A549 (cell line): Measurements from ENCODE around the gene HSD17B3. TPM values are rescaled to one million over a fixed set of nuclear protein-coding genes. Genes with fewer than 3 reads are reported as not detected.

Source experiments
- ATAC-seq, 2 experiments: fragments of 200-7000 bp in 1 of 2; fragments of >200 bp in 1 of 2; cut with Nextera tagmentation in 1 of 2; cut with Tn5 transposase in 1 of 2; 3 replicates each; pipeline versions ENCODE4 v1.8.0 to v1.9.1; 2018 to 2020; ENCODE audit warnings: mild to moderate bottlenecking in 1 of 2, moderate library complexity in 1 of 2
- CTCF ChIA-PET: fragments of 300-600 bp; sonication (Branson Sonifier 250); formaldehyde crosslinking; extraction: SDS; loops from one replicate; lab custom pipeline; 2021; ENCODE audit warnings: antibody characterized with exemption, inconsistent platforms; lab: Yijun Ruan, JAX
- POLR2A ChIA-PET: fragments of 350-600 bp; formaldehyde crosslinking; extraction: SDS; loops from one replicate; lab custom pipeline; 2021; ENCODE audit warnings: antibody characterized with exemption, inconsistent platforms; lab: Yijun Ruan, JAX
- DNase-seq, 2 experiments: peaks; one replicate each; pipeline versions ENCODE4 v3.0.0 to v3.0.0-alpha.2; 2011 to 2016; ENCODE audit warnings: low read depth in 1 of 2, low spot score in 1 of 2
- FAIRE-seq: peaks from 2 replicates; lab custom pipeline; 2011; peaks lifted over from hg19 to GRCh38; lab: Jason Lieb, UNC
- H3K27ac ChIP-seq, 2 experiments: fragments of >200 bp; sonication (Bioruptor Twin); formaldehyde crosslinking; 3 replicates each; pipeline ENCODE4 v1.5.1; 2016 to 2017
- H3K4me1 ChIP-seq: fragments of >200 bp; sonication (Bioruptor Twin); formaldehyde crosslinking; 3 replicates; pipeline ENCODE4 v1.6.1; 2016
- H3K4me2 ChIP-seq: fragments of >200 bp; sonication (Bioruptor Twin); formaldehyde crosslinking; 3 replicates; pipeline ENCODE4 v1.6.1; 2016
- H3K4me3 ChIP-seq: fragments of >200 bp; sonication (Bioruptor Twin); formaldehyde crosslinking; 3 replicates; pipeline ENCODE4 v1.5.1; 2016
- H3K9me3 ChIP-seq: fragments of >200 bp; sonication (Bioruptor Twin); formaldehyde crosslinking; 3 replicates; pipeline ENCODE4 v1.6.1; 2016
- CHD2 ChIP-seq: fragments of 150-350 bp; IDR thresholded peaks from 2 replicates; pipeline ENCODE4 v1.6.1; 2014; ENCODE audit warnings: low read length; ENCODE audit not compliant: partially characterized antibody
- ESRRA ChIP-seq: fragments of 150-350 bp; IDR thresholded peaks from 2 replicates; pipeline ENCODE4 v1.6.1; 2014; ENCODE audit warnings: mild to moderate bottlenecking, low read length, borderline replicate concordance
- HOXB5 ChIP-seq: fragments of 250-450 bp; sonication (Bioruptor Pico); IDR thresholded peaks from 2 replicates; pipeline ENCODE4 v1.5.0; 2020; ENCODE audit warnings: mild to moderate bottlenecking, moderate library complexity
- JUN ChIP-seq, 2 experiments: fragments of >200 bp; sonication (Bioruptor Twin); formaldehyde crosslinking; IDR thresholded peaks; 2 replicates in 1 of 2; 3 replicates in 1 of 2; pipeline ENCODE4 v1.6.1; 2016 to 2017
- MAX ChIP-seq: IDR thresholded peaks from 2 replicates; pipeline ENCODE4 v1.6.1; 2012
- MYC ChIP-seq: IDR thresholded peaks from 2 replicates; pipeline ENCODE4 v1.6.1; 2012; ENCODE audit warnings: mild to moderate bottlenecking, inconsistent platforms, low read length, improper control_type of control experiment, borderline replicate concordance
- PBX3 ChIP-seq: IDR thresholded peaks from 2 replicates; pipeline ENCODE4 v1.6.1; 2012
- POLR2A ChIP-seq: IDR thresholded peaks from 2 replicates; pipeline ENCODE4 v1.6.1; 2012; ENCODE audit warnings: mild to moderate bottlenecking, low read length
- RARB ChIP-seq: fragments of 250-450 bp; sonication (Bioruptor Pico); IDR thresholded peaks from 2 replicates; pipeline ENCODE4 v1.8.0; 2021; ENCODE audit warnings: mild to moderate bottlenecking, moderate library complexity
- RCOR1 ChIP-seq: fragments of 150-350 bp; IDR thresholded peaks from 2 replicates; pipeline ENCODE4 v1.6.1; 2014; ENCODE audit warnings: antibody characterized with exemption, low read length, low read depth
- RFX5 ChIP-seq: fragments of 450-650 bp; IDR thresholded peaks from 2 replicates; pipeline ENCODE4 v1.7.1; 2014; ENCODE audit warnings: antibody characterized with exemption, mild to moderate bottlenecking, moderate library complexity
- ZC3H11A ChIP-seq: fragments of 450-650 bp; IDR thresholded peaks from 2 replicates; pipeline ENCODE4 v1.6.1; 2014; ENCODE audit warnings: antibody characterized with exemption, mild to moderate bottlenecking
- WGBS: methylation state at CpG from one replicate; pipeline ENCODE4 v1.1.6; 2017; ENCODE audit errors: missing lambda C conversion rate; 5-methylcytosine and 5-hydroxymethylcytosine counted together
- polyA plus RNA-seq, 4 experiments: library from polyadenylated mRNA; depleted of rRNA in 3 of 4; stranded (reverse); fragments of >200 nt; fragmentation: RNase III in 1 of 4; extraction: RNeasy Plus Mini Kit Qiagen cat#74134 plus additional on column Dnase treatment in 1 of 4; gene quantifications; 2 replicates in 3 of 4; 3 replicates in 1 of 4; pipeline ENCODE4 v1.2.3, GENCODE V29; 2011 to 2017
- small RNA-seq, 6 experiments: library from RNA; depleted of rRNA; stranded (forward); fragments of <200 nt; gene quantifications; one replicate each; pipeline ENCODE3, GENCODE V24; 2012

The HSD17B3 gene
- polyA plus RNA-seq, 2 of the 4 experiments (the other 2 are of a cell fraction) = 0.22 to 0.25 TPM

GRCh38 chr9:96186591-96187011, 115.4 kb downstream of the HSD17B3 start (continued):
- no peak for TF ChIP-seq ZC3H11A
- TF ChIP-seq RCOR1 = no peak
- TF ChIP-seq RARB (CRISPR knock-in tag) = no peak
- TF ChIP-seq PBX3 = no peak
- no peak for TF ChIP-seq HOXB5 (CRISPR knock-in tag)
- TF ChIP-seq CHD2 = no peak

- CTCF ChIA-PET = interaction anchor here (1.0 kb wide), 1 partner anchor 35 kb away, joined by 3 read pairs; no protein-coding TSS in a partner anchor
- ATAC-seq (no peak), DNase-seq (no peak), FAIRE-seq (no peak)
- H3K9me3 ChIP-seq = peaks cover 19% of the 10 kb centered on the region
- H3K4me1 ChIP-seq = no peaks in the 10 kb centered on the region
- no peak overlapping the region for H3K27ac ChIP-seq
- POLR2A ChIA-PET = no interaction called here
- H3K4me2 ChIP-seq = no peak overlapping the region
- WGBS = 88% methylated on average over 2 of the region's 2 CpGs
- TF ChIP-seq RFX5 (no peak), ESRRA (no peak), JUN (IDR thresholded peaks at IDR 0.05) (no peak), MAX (no peak), POLR2A (no peak), MYC (no peak)
- H3K4me3 ChIP-seq = no peak overlapping the region
Observed at GRCh38 chr9:96185518-96186156, 116.3 kb downstream of the HSD17B3 start.

Small RNA genes within 50 kb of the gene (small RNA-seq; reads per million reads assigned to genes)
- gene RNU6-1160P = 0 reads per million in 6 experiments

Other genes starting within 250 kb of the HSD17B3 start
- gene SLC35D2, start 81.5 kb upstream of the HSD17B3 start, polyA plus RNA-seq (2011; rRNA removed) = 29.8 and 30.9 TPM in 2 replicates
- 13.8 to 15.2 TPM (median 13.8 TPM) in 3 replicates for gene SLC35D2, start 81.5 kb upstream of the HSD17B3 start, polyA plus RNA-seq (2017; fragmentation: RNase III; extraction: RNeasy Plus Mini Kit Qiagen cat#74134 plus additional on column Dnase treatment)
- 3.8 and 4.8 TPM in 2 replicates for gene ZNF367, start 116.2 kb upstream of the HSD17B3 start, polyA plus RNA-seq (2011; rRNA removed)
- 8.2 to 8.3 TPM (median 8.3 TPM) in 3 replicates for gene ZNF367, start 116.2 kb upstream of the HSD17B3 start, polyA plus RNA-seq (2017; fragmentation: RNase III; extraction: RNeasy Plus Mini Kit Qiagen cat#74134 plus additional on column Dnase treatment)
- 7.3 and 12.4 TPM in 2 replicates for gene HABP4, start 148.0 kb upstream of the HSD17B3 start, polyA plus RNA-seq (2011; rRNA removed)
- gene HABP4, start 148.0 kb upstream of the HSD17B3 start, polyA plus RNA-seq (2017; fragmentation: RNase III; extraction: RNeasy Plus Mini Kit Qiagen cat#74134 plus additional on column Dnase treatment) = 11.9 to 12.8 TPM (median 12.0 TPM) in 3 replicates